OCI-LY1 (cell line): Measurements from ENCODE around the gene MUC2.

ENCODE experiments used
- H2AFZ ChIP-seq: fragments of 200-600 bp; sonication (generic), shearing (Covaris generic); 2 replicates; pipeline ENCODE4 v1.6.0; 2014; ENCODE audit warnings: antibody characterized with exemption, mild to moderate bottlenecking, low read length
- H3F3A ChIP-seq: fragments of 200-600 bp; sonication (generic), shearing (Covaris generic); 2 replicates; pipeline ENCODE4 v1.6.0; 2014; ENCODE audit warnings: mild to moderate bottlenecking, antibody characterized with exemption, low read length, moderate library complexity; ENCODE audit not compliant: insufficient read depth
- H3K27ac ChIP-seq: fragments of 200-600 bp; sonication (generic); 2 replicates; pipeline ENCODE4 v1.5.1; 2014; ENCODE audit warnings: low read length, mixed run types, mild to moderate bottlenecking, low read depth; ENCODE audit not compliant: poor library complexity, severe bottlenecking
- H3K27me3 ChIP-seq: fragments of 200-600 bp; sonication (generic); 2 replicates; pipeline ENCODE4 v1.6.0; 2014; ENCODE audit warnings: antibody characterized with exemption, mild to moderate bottlenecking, low read length, moderate library complexity; ENCODE audit not compliant: insufficient read depth
- H3K36me3 ChIP-seq: fragments of 200-600 bp; sonication (generic); 2 replicates; pipeline ENCODE4 v1.6.1; 2014; ENCODE audit warnings: mild to moderate bottlenecking, antibody characterized with exemption, low read length, moderate library complexity, mixed read lengths; ENCODE audit not compliant: insufficient read depth
- H3K4me1 ChIP-seq: fragments of 200-600 bp; sonication (generic); 2 replicates; pipeline ENCODE4 v1.5.1; 2014; ENCODE audit warnings: mild to moderate bottlenecking, low read length, moderate library complexity; ENCODE audit not compliant: insufficient read depth, severe bottlenecking
- H3K4me2 ChIP-seq: fragments of 200-600 bp; sonication (generic), shearing (Covaris generic); 2 replicates; pipeline ENCODE4 v1.6.1; 2014; ENCODE audit warnings: low read length
- H3K4me3 ChIP-seq: fragments of 200-600 bp; sonication (generic); 2 replicates; pipeline ENCODE4 v1.5.1; 2014; ENCODE audit warnings: low read length, low read depth, mild to moderate bottlenecking, mixed read lengths; ENCODE audit not compliant: poor library complexity, severe bottlenecking
- H3K79me2 ChIP-seq: fragments of 200-600 bp; shearing (Covaris generic); 2 replicates; pipeline ENCODE4 v1.6.1; 2016; ENCODE audit warnings: mixed run types, low read length, mixed read lengths; ENCODE audit not compliant: insufficient read depth
- H3K9ac ChIP-seq: fragments of 200-600 bp; sonication (generic), shearing (Covaris generic); 2 replicates; pipeline ENCODE4 v1.6.1; 2014; ENCODE audit warnings: mild to moderate bottlenecking, low read length, mixed read lengths
- H3K9me2 ChIP-seq: fragments of 200-600 bp; sonication (generic), shearing (Covaris generic); 2 replicates; pipeline ENCODE4 v1.6.1; 2014; ENCODE audit warnings: low read depth, mild to moderate bottlenecking, low read length, mixed read lengths
- H3K9me3 ChIP-seq: fragments of 200-600 bp; shearing (Covaris generic); 2 replicates; pipeline ENCODE4 v1.6.1; 2014; ENCODE audit warnings: low read length, mixed read lengths
- H4K20me1 ChIP-seq: fragments of 200-600 bp; sonication (generic), shearing (Covaris generic); 2 replicates; pipeline ENCODE4 v1.6.0; 2016; ENCODE audit warnings: mild to moderate bottlenecking, low read length; ENCODE audit not compliant: insufficient read depth
- CTCF ChIP-seq: fragments of 200-600 bp; sonication (generic), shearing (Covaris generic); IDR thresholded peaks from 2 replicates; pipeline ENCODE4 v1.5.1; 2017; ENCODE audit warnings: mild to moderate bottlenecking, antibody characterized with exemption, low read length, moderate library complexity, mixed read lengths
- EZH2 ChIP-seq: fragments of 200-600 bp; sonication (generic), shearing (Covaris generic); IDR thresholded peaks from 2 replicates; pipeline ENCODE4 v1.8.0; 2017; ENCODE audit warnings: borderline replicate concordance, mixed run types, mild to moderate bottlenecking, antibody characterized with exemption, low read length, moderate library complexity, mixed read lengths

MUC2 gene

GRCh38 chr11:1121813-1122663 is 47.4 kb downstream of the MUC2 start:
- Histone ChIP-seq H3K4me1 (no peaks in the 10 kb centered on the region), H3K27me3 (no peaks in the 10 kb centered on the region), H3K9me3 (no peaks in the 10 kb centered on the region)

GRCh38 chr11:1122664-1123002 is 48.0 kb downstream of the MUC2 start:
- TF ChIP-seq EZH2: no peak
- no peak for TF ChIP-seq CTCF
- no peaks in the 10 kb centered on the region for H4K20me1 ChIP-seq
- H3K4me2 ChIP-seq: no peak overlapping the region
- H2AFZ ChIP-seq: no peak overlapping the region
- H3K36me3 ChIP-seq: no peaks in the 10 kb centered on the region
- H3K9me3 ChIP-seq: no peaks in the 10 kb centered on the region
- H3K4me1 ChIP-seq: no peaks in the 10 kb centered on the region
- no peaks in the 10 kb centered on the region for H3K27me3 ChIP-seq
- no peak overlapping the region for H3K9ac ChIP-seq
- H3K4me3 ChIP-seq: no peak overlapping the region
- H3K79me2 ChIP-seq: no peaks in the 10 kb centered on the region
- no peaks in the 10 kb centered on the region for H3F3A ChIP-seq
- no peaks in the 10 kb centered on the region for H3K9me2 ChIP-seq
- no peak overlapping the region for H3K27ac ChIP-seq

More at GRCh38 chr11:1121813-1122663, 47.4 kb downstream of the MUC2 start:
- Histone ChIP-seq H3K4me2 (no peak overlapping the region), H2AFZ (no peak overlapping the region), H3K79me2 (no peaks in the 10 kb centered on the region), H3K36me3 (no peaks in the 10 kb centered on the region), H3K9me2 (no peaks in the 10 kb centered on the region), H3K9ac (no peak overlapping the region), H3K4me3 (no peak overlapping the region), H3F3A (no peaks in the 10 kb centered on the region), H4K20me1 (no peaks in the 10 kb centered on the region), H3K27ac (no peak overlapping the region)
- TF ChIP-seq EZH2 (no peak), CTCF (no peak)

- no peaks in the 10 kb centered on the region for H4K20me1 ChIP-seq
- H3K4me2 ChIP-seq: no peak overlapping the region
- TF ChIP-seq EZH2 (no peak), CTCF (no peak)
- no peaks in the 10 kb centered on the region for H3F3A ChIP-seq
- H3K79me2 ChIP-seq: no peaks in the 10 kb centered on the region
- H3K27ac ChIP-seq: no peak overlapping the region
- H3K9me2 ChIP-seq: no peaks in the 10 kb centered on the region
- no peaks in the 10 kb centered on the region for H3K9me3 ChIP-seq
- H3K4me1 ChIP-seq: no peaks in the 10 kb centered on the region
- no peaks in the 10 kb centered on the region for H3K27me3 ChIP-seq
- H3K36me3 ChIP-seq: no peaks in the 10 kb centered on the region
- no peak overlapping the region for H2AFZ ChIP-seq
- no peak overlapping the region for H3K4me3 ChIP-seq
- H3K9ac ChIP-seq: no peak overlapping the region
Measured at GRCh38 chr11:1123970-1124369, 49.3 kb downstream of the MUC2 start.
